Neural cell (in vitro differentiated cells): ENCODE results near the gene NFE2L3. TPM values are rescaled to one million over a fixed set of nuclear protein-coding genes. Genes with fewer than 3 reads are reported as not detected.
"Not testable (repeated sequence)": the region's sequence is repeated elsewhere in the genome, so short reads cannot be mapped to it uniquely, and the experiment has no call there.

Source experiments
- H2AFZ ChIP-seq: fragments of 200-600, 300-800 bp; sonication (generic), shearing (Covaris generic); 2 replicates; pipeline ENCODE4 v1.6.0; 2014; ENCODE audit warnings: low read depth, mild to moderate bottlenecking, antibody characterized with exemption, low read length, moderate library complexity
- H3F3A ChIP-seq: fragments of 200-600 bp; shearing (Covaris generic); 2 replicates; pipeline ENCODE4 v1.6.1; 2016; ENCODE audit warnings: mild to moderate bottlenecking, moderate library complexity, mixed read lengths, antibody characterized with exemption, low read length; ENCODE audit not compliant: insufficient read depth, poor library complexity, severe bottlenecking
- H3K27ac ChIP-seq: fragments of 200-600, 300-800 bp; sonication (generic), shearing (Covaris generic); 2 replicates; pipeline ENCODE4 v1.5.1; 2014; ENCODE audit warnings: mild to moderate bottlenecking, low read length, moderate library complexity
- H3K27me3 ChIP-seq: fragments of 300-800, 200-600 bp; sonication (generic), shearing (Covaris generic); 2 replicates; pipeline ENCODE4 v1.6.0; 2014; ENCODE audit warnings: mild to moderate bottlenecking, low read depth, low read length, moderate library complexity; ENCODE audit not compliant: insufficient read depth
- H3K36me3 ChIP-seq: fragments of 300-800, 200-600 bp; sonication (generic), shearing (Covaris generic); 2 replicates; pipeline ENCODE4 v1.5.1; 2014; ENCODE audit warnings: mild to moderate bottlenecking, antibody characterized with exemption, low read length, moderate library complexity; ENCODE audit not compliant: insufficient read depth
- H3K4me2 ChIP-seq: fragments of 300-800, 200-600 bp; sonication (generic), shearing (Covaris generic); 2 replicates; pipeline ENCODE4 v1.6.0; 2014; ENCODE audit warnings: mild to moderate bottlenecking, low read length
- H3K4me3 ChIP-seq: fragments of 300-800, 200-600 bp; sonication (generic), shearing (Covaris generic); 2 replicates; pipeline ENCODE4 v1.5.1; 2014; ENCODE audit warnings: mild to moderate bottlenecking, low read length, moderate library complexity
- H3K79me2 ChIP-seq: fragments of 200-600 bp; shearing (Covaris generic); replicated peaks from 2 replicates; pipeline ENCODE4 v1.6.0; 2014; ENCODE audit warnings: mild to moderate bottlenecking, low read length, moderate library complexity; ENCODE audit not compliant: insufficient read depth
- H3K9ac ChIP-seq: fragments of 300-800, 200-600 bp; sonication (generic), shearing (Covaris generic); 2 replicates; pipeline ENCODE4 v1.6.1; 2016; ENCODE audit warnings: mild to moderate bottlenecking, low read length, mixed read lengths
- H3K9me2 ChIP-seq: fragments of 200-600 bp; shearing (Covaris generic); 2 replicates; pipeline ENCODE4 v1.6.1; 2016; ENCODE audit warnings: mild to moderate bottlenecking, low read length, mixed read lengths; ENCODE audit not compliant: insufficient read depth
- H3K9me3 ChIP-seq: fragments of 200-600, 300-800 bp; sonication (generic), shearing (Covaris generic); 2 replicates; pipeline ENCODE4 v1.6.1; 2016; ENCODE audit warnings: mild to moderate bottlenecking, mixed run types, low read length, moderate library complexity, mixed read lengths
- H4K20me1 ChIP-seq: fragments of 200-600 bp; shearing (Covaris generic); 2 replicates; pipeline ENCODE4 v1.6.1; 2016; ENCODE audit warnings: mild to moderate bottlenecking, mixed run types; ENCODE audit not compliant: insufficient read depth
- CTCF ChIP-seq: fragments of 450-650 bp; IDR thresholded peaks from 2 replicates; pipeline ENCODE4 v1.5.1; 2014; ENCODE audit warnings: antibody characterized with exemption, mild to moderate bottlenecking, moderate library complexity; ENCODE audit not compliant: poor library complexity, severe bottlenecking
- EP300 ChIP-seq: fragments of 450-650 bp; conservative IDR thresholded peaks from 2 replicates; pipeline ENCODE4 v1.6.1; 2014; ENCODE audit warnings: antibody characterized with exemption, mild to moderate bottlenecking, moderate library complexity; ENCODE audit not compliant: poor library complexity, severe bottlenecking
- EZH2 ChIP-seq: fragments of 200-600, 300-800 bp; shearing (Covaris generic), sonication (generic); IDR thresholded peaks from 2 replicates; pipeline ENCODE4 v1.6.1; 2014; ENCODE audit warnings: antibody characterized with exemption, low read length, borderline replicate concordance, mild to moderate bottlenecking; ENCODE audit not compliant: insufficient read depth, poor library complexity, severe bottlenecking
- MXI1 ChIP-seq: fragments of 450-650 bp; conservative IDR thresholded peaks from 2 replicates; pipeline ENCODE4 v1.6.1; 2014; ENCODE audit warnings: antibody characterized with exemption, mild to moderate bottlenecking; ENCODE audit not compliant: poor library complexity, severe bottlenecking
- POLR2AphosphoS5 ChIP-seq: IDR thresholded peaks from 2 replicates; pipeline ENCODE4 v1.6.1; 2012
- RAD21 ChIP-seq: fragments of 450-650 bp; conservative IDR thresholded peaks from 2 replicates; pipeline ENCODE4 v1.6.1; 2014; ENCODE audit warnings: antibody characterized with exemption, mild to moderate bottlenecking, moderate library complexity
- TAF1 ChIP-seq: IDR thresholded peaks from 2 replicates; pipeline ENCODE4 v1.6.1; 2012; ENCODE audit warnings: low read depth
- polyA plus RNA-seq: library from polyadenylated mRNA; depleted of rRNA; stranded (reverse); fragments of >200 nt; gene quantifications from 2 replicates; pipeline ENCODE4 v1.2.3, GENCODE V29; 2014

Gene NFE2L3
- polyA plus RNA-seq, 1 donor from 2014 or later, result 2.9 TPM

GRCh38 chr7:26172048-26172447, 20.1 kb downstream of the NFE2L3 start:
- Histone ChIP-seq H2AFZ (no peak overlapping the region), H3K4me3 (no peak overlapping the region), H3K36me3 (no peaks in the 10 kb centered on the region), H3K27ac (no peak overlapping the region), H4K20me1 (no peaks in the 10 kb centered on the region), H3K4me2 (no peak overlapping the region), H3K27me3 (no peaks in the 10 kb centered on the region), H3K9ac (no peak overlapping the region), H3K9me2 (no peaks in the 10 kb centered on the region), H3K79me2 (no peaks in the 10 kb centered on the region), H3K9me3 (no peaks in the 10 kb centered on the region), H3F3A (no peaks in the 10 kb centered on the region)
- TF ChIP-seq POLR2AphosphoS5 (no peak), EP300 (no peak), TAF1 (no peak), MXI1 (no peak), RAD21 (no peak), EZH2 (no peak), CTCF (no peak)

- H3K79me2 ChIP-seq, H3K9me2 ChIP-seq: not testable (repeated sequence)
Measured at GRCh38 chr7:26175903-26176302, 23.9 kb downstream of the NFE2L3 start.

GRCh38 chr7:26176696-26177095, 24.7 kb downstream of the NFE2L3 start:
- not testable (repeated sequence) for H3K4me2 ChIP-seq, H4K20me1 ChIP-seq, H3K9ac ChIP-seq, H3K36me3 ChIP-seq, H3F3A ChIP-seq, H2AFZ ChIP-seq, H3K9me2 ChIP-seq, H3K79me2 ChIP-seq, H3K4me3 ChIP-seq, H3K27me3 ChIP-seq, H3K27ac ChIP-seq, H3K9me3 ChIP-seq

More at GRCh38 chr7:26175903-26176302, 23.9 kb downstream of the NFE2L3 start:
- H3F3A ChIP-seq, H2AFZ ChIP-seq, H3K4me2 ChIP-seq, H3K27me3 ChIP-seq, H4K20me1 ChIP-seq, H3K9me3 ChIP-seq, H3K9ac ChIP-seq, H3K27ac ChIP-seq, H3K4me3 ChIP-seq, H3K36me3 ChIP-seq: not testable (repeated sequence)

GRCh38 chr7:26177269-26177668, 25.3 kb downstream of the NFE2L3 start:
- H3K9me2 ChIP-seq, H3K4me2 ChIP-seq, H3K79me2 ChIP-seq, H3K4me3 ChIP-seq, H3K27me3 ChIP-seq, H3K27ac ChIP-seq, H2AFZ ChIP-seq, H3K9me3 ChIP-seq, H3F3A ChIP-seq, H4K20me1 ChIP-seq, H3K36me3 ChIP-seq, H3K9ac ChIP-seq: not testable (repeated sequence)
